Mononuclear cell (primary cell): ENCODE results near the gene RTP3. TPM values are rescaled to one million over a fixed set of nuclear protein-coding genes. Genes with fewer than 3 reads are reported as not detected.
"Not testable (repeated sequence)": the region's sequence is repeated elsewhere in the genome, so short reads cannot be mapped to it uniquely, and the experiment has no call there.

Experiments
- H3K27me3 ChIP-seq: 2 replicates; pipeline ENCODE4 v1.6.0; 2011; ENCODE audit warnings: low read length, control low read depth; ENCODE audit not compliant: insufficient read depth
- H3K4me1 ChIP-seq: 2 replicates; pipeline ENCODE4 v1.5.1; 2011; ENCODE audit warnings: mild to moderate bottlenecking, low read length, control low read depth; ENCODE audit not compliant: insufficient read depth
- H3K4me3 ChIP-seq: 2 replicates; pipeline ENCODE4 v1.5.1; 2011; ENCODE audit warnings: mild to moderate bottlenecking, low read length, moderate library complexity
- H3K9me3 ChIP-seq: 2 replicates; pipeline ENCODE4 v1.5.1; 2011; ENCODE audit warnings: low read depth, mild to moderate bottlenecking, control low read depth, low read length
- total RNA-seq: library from RNA; depleted of rRNA; stranded (reverse); fragments of >200 nt; gene quantifications from one replicate; pipeline ENCODE4 v1.2.3, GENCODE V29; 2012

Gene RTP3
- total RNA-seq, 1 donor = 0.10 TPM

DNA sequence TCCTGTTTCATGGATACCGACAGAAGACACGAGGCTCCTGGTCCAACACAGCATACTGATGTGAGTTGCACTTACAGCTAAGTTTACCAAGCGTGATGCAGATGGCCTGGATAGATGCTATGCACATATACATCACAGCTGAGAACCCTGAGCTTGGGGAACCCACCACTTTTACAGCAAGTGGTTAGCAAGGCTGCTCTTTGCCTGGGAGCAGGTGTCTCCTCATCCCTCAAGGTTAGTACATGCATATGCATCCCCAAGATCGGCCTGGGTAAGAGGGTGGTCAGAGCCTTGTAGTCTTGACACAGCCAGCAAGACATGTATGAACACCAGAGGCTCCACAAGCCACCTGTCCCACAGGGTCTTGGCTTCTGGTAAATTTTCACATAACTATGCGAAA, 40.0 kb downstream of the RTP3 start:
- Histone ChIP-seq H3K9me3 (no peaks in the 10 kb centered on the region), H3K27me3 (no peaks in the 10 kb centered on the region), H3K4me1 (peaks cover 38% of the 10 kb centered on the region), H3K4me3 (no peak overlapping the region)

DNA sequence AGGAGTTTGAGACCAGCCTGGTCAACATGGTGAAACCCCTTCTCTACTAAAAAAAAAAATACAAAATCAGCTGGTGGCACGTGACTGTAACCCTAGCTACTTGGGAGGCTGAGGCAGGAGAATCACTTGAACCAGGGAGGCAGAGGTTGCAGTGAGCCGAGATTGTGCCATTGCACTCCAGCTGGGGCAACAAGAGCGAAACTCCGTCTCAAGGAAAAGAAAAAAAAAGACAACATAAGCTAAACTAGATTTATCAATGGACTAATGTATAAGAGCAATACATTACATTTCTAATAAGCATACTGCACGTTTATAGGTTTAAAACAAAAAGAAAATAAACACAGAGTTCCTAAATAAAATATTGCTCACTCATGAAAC, 40.6 kb downstream of the RTP3 start:
- H3K9me3 ChIP-seq, H3K27me3 ChIP-seq, H3K4me3 ChIP-seq: not testable (repeated sequence)
- peaks cover 38% of the 10 kb centered on the region for H3K4me1 ChIP-seq

DNA sequence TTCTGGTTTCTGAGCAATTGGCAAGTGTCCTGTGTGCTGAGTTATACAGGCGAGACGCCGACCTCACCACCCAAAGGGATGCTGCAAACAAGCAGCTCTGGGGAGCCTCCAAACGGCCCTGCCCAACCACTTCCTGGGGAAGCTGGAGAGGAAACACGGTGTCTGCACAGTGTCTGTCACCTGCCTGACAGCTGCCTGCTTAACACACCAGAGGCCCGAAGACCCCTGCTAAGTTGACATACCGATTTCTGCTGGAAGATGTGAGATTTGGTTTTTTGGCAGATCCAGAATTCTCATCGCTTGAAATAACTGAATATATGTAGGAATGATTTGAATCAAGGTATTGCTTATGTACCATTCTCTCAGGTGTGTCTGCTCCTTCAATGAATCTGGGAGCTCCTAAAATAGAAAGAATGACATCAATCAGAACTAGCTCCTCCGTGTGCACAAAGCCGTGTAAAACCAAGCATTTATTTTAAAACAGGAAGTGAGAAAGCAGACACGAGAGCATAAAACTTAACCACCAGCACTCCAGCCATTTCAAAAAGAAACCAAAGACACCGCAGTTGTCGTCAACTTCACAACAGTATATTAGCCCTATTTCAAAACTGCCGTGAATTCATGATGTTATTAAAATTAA, 41.1 kb downstream of the RTP3 start:
- Histone ChIP-seq H3K27me3 (no peaks in the 10 kb centered on the region), H3K4me3 (no peak overlapping the region), H3K4me1 (peaks cover 38% of the 10 kb centered on the region), H3K9me3 (no peaks in the 10 kb centered on the region)

DNA sequence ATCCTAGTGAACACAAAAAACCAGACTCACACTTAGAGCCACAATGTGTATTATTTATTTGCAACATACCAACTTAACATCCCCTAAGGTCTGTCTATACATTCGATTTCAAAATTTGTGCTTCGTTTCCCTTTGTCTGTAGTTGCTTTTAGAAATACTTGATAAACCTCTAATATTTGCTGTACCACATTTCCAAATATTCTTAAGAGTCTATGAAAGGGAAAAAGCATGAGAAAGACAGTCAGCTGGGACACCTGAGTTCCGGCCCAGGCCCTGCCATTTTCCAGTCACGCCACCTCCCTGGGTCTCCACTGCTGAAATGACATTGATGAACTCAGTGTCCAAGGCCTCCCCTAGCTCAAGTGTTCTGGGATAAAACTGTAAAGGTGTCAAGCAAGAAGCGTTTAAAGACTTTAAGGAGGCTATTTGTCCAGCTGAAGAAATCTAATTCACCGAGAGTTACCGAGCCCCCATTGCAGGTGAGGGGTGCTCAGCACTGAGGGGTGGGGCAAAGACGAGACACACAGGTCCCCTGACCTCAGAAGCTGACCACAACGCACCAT, 41.7 kb downstream of the RTP3 start:
- Histone ChIP-seq H3K4me3 (no peak overlapping the region), H3K9me3 (no peaks in the 10 kb centered on the region), H3K27me3 (no peaks in the 10 kb centered on the region), H3K4me1 (peaks cover 38% of the 10 kb centered on the region)

DNA sequence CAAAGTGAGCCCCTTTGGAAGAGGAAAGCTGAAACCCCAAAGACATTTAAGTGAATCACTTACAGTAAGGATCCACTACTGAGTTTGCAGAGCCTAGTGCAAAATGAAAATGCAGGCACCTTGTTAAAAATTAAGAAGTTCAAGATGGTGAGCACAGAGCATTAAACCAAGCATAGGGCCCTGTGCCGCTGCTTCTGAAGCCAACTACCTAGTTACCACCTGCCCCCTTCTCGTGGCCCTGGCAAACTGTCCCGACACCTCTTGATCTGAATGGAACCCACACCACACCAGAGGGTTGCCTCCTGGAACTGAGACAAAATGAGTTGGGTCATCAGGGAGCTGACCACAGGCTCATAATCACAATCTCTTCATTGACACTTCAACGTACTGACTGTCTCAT, 42.8 kb downstream of the RTP3 start:
- H3K4me3 ChIP-seq = no peak overlapping the region
- peaks cover 38% of the 10 kb centered on the region for H3K4me1 ChIP-seq
- H3K9me3 ChIP-seq = no peaks in the 10 kb centered on the region
- no peaks in the 10 kb centered on the region for H3K27me3 ChIP-seq

DNA sequence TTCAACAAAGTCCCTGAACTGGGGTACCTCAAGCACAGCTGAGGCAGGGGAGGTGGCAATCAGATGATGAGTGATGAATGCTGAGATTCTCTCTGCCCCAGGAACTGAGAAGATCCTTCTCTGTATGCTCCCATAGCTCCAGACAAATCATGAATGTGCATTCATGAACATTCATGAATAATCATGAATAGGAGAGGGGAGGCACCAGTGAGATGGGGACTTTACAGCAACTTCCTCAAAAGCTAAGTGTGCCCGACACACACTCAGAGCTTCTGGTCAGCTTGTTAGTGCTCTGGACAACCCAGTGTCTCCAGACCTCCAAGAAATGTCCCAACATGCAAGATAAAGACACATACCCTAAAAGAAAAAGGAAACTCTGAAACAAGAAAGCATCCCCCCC, 44.1 kb downstream of the RTP3 start:
- Histone ChIP-seq H3K27me3 (no peaks in the 10 kb centered on the region), H3K4me1 (peaks cover 38% of the 10 kb centered on the region), H3K4me3 (no peak overlapping the region), H3K9me3 (no peaks in the 10 kb centered on the region)

DNA sequence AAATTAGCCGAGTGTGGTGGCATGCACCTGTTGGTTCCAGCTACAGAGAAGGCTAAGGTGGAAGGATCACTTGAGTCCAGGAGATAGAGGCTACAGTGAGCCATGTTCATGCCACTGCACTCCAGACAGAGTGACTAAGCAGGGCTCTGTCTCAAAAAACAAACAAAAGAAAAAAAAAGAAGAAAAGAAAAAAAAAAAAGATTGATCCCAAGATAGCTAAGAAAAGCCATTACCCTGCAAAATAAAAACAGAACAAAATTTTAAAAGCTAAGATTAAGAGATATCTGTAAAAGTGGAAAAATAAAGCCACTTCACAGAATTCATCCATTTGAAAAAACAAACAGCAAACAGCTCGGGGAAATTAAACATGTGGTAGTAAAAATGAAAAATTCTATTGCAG, 44.6 kb downstream of the RTP3 start:
- Histone ChIP-seq H3K4me3 (no peak overlapping the region), H3K4me1 (peaks cover 38% of the 10 kb centered on the region), H3K27me3 (no peaks in the 10 kb centered on the region), H3K9me3 (no peaks in the 10 kb centered on the region)

DNA sequence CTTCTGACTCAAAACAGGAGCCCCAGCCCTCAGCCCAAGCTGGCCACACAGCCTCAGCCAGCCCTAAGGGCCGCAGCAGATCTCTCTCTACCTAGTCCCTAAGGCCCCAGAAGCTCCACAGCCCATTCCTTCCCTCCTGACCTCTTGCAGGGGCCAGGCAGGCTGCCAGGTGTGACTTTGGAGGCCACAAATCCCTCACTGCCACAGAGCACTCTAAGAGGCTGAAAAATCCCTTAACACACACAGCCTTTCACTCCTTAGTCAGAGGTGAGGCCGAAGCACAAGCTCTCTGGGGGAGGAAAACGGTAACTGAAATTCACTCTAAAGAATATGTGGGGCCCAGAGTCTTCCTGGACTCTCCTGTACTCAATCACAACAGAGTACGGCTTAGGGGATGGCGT, 45.0 kb downstream of the RTP3 start:
- Histone ChIP-seq H3K9me3 (no peaks in the 10 kb centered on the region), H3K4me1 (peaks cover 34% of the 10 kb centered on the region), H3K4me3 (no peak overlapping the region), H3K27me3 (no peaks in the 10 kb centered on the region)

DNA sequence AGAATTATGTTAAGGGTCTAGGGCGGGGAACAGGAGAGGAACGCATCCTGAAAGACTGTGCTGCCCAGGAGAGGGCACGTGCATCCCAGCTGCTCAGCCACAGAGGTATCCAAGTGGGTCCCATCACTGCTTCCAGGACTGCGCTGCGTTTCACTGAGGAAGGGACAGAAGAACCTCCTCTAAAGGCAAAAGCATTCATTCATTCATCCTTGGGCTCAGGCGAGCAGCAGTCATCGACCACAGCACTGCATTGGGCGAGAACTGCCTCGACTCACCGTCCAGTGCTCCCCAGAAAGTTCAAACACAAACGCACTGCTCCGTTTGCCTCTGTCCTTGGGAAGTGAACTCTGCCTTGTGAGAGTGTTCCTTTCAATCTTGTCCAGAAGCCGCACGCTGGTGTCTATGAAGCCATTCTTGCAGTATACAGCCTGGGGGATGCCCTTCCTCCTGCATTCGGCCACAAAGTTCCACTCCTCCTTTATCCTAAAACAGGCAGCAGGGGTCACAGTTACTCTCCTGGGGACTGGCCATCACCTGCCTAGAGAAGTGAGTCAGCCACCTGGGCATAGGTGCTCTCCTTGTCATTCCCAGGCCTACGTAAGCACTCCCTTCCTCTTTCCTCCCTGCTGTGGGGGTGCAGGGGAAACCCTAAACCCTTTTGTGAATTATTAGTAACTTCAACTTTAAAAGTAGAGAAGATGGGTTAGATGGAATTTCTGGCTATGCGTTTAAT, 47.2 kb downstream of the RTP3 start:
- Histone ChIP-seq H3K27me3 (no peaks in the 10 kb centered on the region), H3K4me1 (peaks cover 20% of the 10 kb centered on the region), H3K4me3 (no peak overlapping the region), H3K9me3 (no peaks in the 10 kb centered on the region)

DNA sequence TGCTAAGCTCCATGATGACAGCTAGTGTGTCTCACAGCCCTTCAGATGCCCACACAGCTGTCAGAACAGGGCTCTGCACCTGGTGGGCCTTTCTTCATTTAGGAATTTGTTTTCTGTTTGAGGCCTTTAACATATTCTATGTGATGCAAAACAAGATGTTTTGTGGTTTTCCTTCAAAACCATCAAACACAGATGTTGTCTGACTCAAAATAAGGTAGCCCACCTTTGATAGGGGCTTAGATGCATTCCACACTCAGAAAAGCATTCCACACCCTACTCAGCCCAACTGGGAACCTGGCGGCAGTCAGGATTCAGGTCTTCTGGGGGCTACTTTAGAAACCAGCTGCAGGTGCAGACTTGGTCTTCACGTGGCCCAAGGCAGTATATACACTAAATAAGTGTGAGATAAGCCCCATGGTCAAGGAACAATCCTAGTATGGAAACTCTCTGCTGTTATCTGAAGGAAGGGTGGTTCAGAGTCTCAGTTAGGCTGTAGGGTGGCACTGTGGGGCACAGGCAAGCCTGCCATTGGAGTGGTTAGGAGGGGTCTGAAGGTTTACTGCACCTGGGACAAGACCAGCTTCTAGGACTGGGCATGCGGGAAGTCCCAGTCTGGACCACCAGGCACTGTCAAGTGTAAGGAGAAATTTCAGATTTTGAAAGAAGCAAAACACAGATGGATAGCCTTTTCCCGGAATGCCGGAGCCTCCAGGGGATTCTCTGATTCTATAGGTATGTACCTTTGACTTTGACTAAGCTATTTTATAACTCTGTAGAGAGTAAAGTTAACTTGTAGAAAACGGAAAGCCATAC, 48.2 kb downstream of the RTP3 start:
- H3K9me3 ChIP-seq = no peaks in the 10 kb centered on the region
- peaks cover 17% of the 10 kb centered on the region for H3K4me1 ChIP-seq
- no peak overlapping the region for H3K4me3 ChIP-seq
- H3K27me3 ChIP-seq = no peaks in the 10 kb centered on the region

DNA sequence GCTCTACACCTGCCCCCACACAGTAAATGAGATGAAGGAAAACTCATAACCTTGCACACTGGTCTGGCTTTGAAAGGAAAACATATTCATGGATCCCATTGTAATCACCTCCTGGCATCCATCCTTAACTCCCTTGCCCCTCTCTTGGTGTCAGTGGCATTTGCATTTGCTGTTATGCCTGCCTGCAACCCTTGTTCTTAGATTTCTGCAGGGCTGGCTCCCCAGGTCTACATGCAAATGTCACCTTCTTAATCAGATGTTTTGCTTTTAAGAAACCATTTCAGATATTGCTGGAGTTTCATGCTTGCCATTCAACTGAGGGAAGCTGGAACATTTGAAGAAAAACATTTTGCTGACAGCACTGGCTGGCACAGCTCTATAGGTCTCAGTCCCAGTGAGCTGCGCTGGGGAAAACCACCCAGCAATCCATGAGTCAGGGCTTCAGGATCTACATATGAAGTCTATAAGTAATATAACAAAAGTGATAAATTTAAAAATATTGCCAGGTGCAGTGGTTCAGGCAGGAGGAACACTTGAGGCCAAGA, 49.2 kb downstream of the RTP3 start:
- peaks cover 9% of the 10 kb centered on the region for H3K4me1 ChIP-seq
- no peaks in the 10 kb centered on the region for H3K27me3 ChIP-seq
- no peak overlapping the region for H3K4me3 ChIP-seq
- H3K9me3 ChIP-seq = no peaks in the 10 kb centered on the region

DNA sequence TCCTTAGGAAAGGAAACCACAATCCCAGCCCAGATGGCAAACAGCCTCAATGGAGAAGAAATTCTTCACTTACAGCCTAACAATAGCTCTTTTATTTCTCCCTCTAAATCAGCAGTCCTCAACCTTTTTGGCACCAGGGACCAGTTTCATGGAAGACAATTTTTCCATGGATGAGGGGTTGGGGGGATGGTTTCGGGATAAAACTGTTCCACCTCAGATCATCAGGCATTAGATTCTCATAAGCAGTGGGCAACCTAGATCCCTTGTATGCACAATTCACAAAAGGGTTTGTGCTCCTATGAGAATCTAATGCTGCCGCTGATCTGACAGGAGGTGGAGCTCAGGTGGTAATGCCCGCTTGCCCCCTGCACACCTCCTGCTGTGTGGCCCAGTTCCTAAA, 50.8 kb downstream of the RTP3 start:
- H3K27me3 ChIP-seq, H3K9me3 ChIP-seq, H3K4me1 ChIP-seq, H3K4me3 ChIP-seq: not testable (repeated sequence)

DNA sequence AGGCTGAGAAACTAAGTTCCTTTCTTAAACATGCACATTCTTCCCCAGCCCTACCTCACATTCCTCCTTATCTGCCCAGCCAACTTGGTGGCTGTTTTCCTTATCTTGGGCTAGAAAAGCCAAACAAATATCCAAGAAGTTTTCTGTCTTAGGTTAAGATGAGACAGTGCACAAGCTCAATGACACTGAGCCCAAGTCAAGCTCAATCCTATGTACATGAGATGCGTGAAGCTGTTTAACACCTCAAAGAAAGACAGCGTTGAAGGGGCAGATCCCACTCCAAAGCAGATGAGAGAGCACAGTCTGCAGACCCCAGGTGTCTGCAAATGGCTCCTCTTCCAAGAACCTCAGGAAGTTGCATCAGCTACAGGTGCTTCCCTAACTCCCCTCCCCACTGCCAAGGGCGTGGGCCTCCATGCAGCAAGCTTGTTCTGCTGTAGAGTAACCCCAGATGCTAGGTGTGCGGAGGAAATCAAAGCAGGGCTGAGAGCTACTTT, 51.7 kb downstream of the RTP3 start:
- Histone ChIP-seq H3K4me1 (peaks cover 5% of the 10 kb centered on the region), H3K9me3 (no peaks in the 10 kb centered on the region), H3K27me3 (no peaks in the 10 kb centered on the region), H3K4me3 (no peak overlapping the region)

DNA sequence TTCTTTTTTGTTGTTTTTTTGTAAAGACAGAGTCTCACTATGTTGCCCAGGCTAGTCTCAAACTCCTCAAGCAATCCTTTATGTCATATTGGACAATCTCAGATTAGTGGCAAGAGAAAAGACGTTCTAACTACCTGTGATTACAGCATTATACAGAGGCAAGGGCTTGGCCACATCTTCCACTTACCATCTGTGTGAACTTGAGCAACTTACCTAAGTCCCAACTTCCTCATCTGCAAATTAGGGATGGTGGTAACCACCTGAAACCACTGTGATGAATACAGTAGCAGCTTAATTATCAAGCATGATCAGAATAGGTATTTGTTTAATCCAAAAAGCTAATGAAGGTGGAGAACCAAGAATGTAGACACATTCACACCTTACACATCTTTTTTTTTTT, 52.2 kb downstream of the RTP3 start:
- peaks cover 5% of the 10 kb centered on the region for H3K4me1 ChIP-seq
- no peak overlapping the region for H3K4me3 ChIP-seq
- H3K9me3 ChIP-seq = no peaks in the 10 kb centered on the region
- no peaks in the 10 kb centered on the region for H3K27me3 ChIP-seq
